Heart left ventricle (tissue), 13 donors: ENCODE data around the gene ENOX2.

ENCODE experiments used
- POLR2A ChIP-seq, 2 donors: fragments of 450-650 bp; IDR thresholded peaks; one replicate each; pipeline ENCODE4 v1.6.1; 2017; ENCODE audit warnings: antibody characterized with exemption in 2 of 2, mild to moderate bottlenecking in 2 of 2, moderate library complexity in 2 of 2
- TF ChIP-seq, protein P1 (sequence below), 12 donors: fragments of 200-600 bp; sonication (generic) in 4 of 12; IDR thresholded peaks; one replicate each; pipeline versions ENCODE4 v1.5.0 to v1.8.0; 2018 to 2022; ENCODE audit warnings: antibody characterized with exemption in 12 of 12, mild to moderate bottlenecking in 5 of 12
- donor health status: ischemic (EF 13 %, LVEDD 7.1; RV severe dilation, severe dysfunction).
- donor health status: DM: no; HTN: yes; CAD: no.
- donor health status: DM: no; HTN: no; CAD: no.
- donor health status: ischemic (EF 25% LVEDD 6.9; RV normal size, moderate dysfunction).
- donor health status: ischemic (EF 25% LVEDD 5.7; RV mildly dilated, moderate dysfunction).
- donor health status: ischemic (EF 35%, LVEDD 5.7; RV mildly dilated, moderate dysfunction).
- donor health status: nonischemic (EF 11% LVEDD 7.7; RV severe dilation, severe dysfunction).
- donor health status: DM: yes; HTN: yes; CAD: no.
- donor health status: PGD.
- donor health status: ischemic (EF 29% LVEDD 5.4; RV normal size, mild dysfunction).
- donor health status: nonischemic (EF 23%, LVEDD 6.1; RV moderate dilation, normal function).

DNA sequence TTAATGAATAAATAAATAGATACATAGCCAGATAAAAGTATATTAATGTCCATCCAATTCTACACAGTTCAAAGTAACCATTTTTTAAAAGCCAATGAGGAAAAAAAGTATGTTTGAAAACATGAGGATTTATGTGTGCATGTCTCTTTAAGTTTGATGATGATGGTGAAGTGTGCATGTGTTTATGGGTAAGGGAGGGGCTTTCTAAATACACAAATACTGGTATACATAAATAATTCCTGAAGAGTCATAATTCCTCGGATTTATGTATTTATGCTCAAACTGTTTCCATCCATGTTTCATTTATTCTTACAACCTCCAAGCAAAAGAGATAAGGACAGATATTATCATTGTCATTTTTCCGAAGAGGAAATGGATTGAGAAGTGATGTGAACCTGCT lies 75.4 kb downstream of the ENOX2 start:
- TF ChIP-seq, protein P1, sequence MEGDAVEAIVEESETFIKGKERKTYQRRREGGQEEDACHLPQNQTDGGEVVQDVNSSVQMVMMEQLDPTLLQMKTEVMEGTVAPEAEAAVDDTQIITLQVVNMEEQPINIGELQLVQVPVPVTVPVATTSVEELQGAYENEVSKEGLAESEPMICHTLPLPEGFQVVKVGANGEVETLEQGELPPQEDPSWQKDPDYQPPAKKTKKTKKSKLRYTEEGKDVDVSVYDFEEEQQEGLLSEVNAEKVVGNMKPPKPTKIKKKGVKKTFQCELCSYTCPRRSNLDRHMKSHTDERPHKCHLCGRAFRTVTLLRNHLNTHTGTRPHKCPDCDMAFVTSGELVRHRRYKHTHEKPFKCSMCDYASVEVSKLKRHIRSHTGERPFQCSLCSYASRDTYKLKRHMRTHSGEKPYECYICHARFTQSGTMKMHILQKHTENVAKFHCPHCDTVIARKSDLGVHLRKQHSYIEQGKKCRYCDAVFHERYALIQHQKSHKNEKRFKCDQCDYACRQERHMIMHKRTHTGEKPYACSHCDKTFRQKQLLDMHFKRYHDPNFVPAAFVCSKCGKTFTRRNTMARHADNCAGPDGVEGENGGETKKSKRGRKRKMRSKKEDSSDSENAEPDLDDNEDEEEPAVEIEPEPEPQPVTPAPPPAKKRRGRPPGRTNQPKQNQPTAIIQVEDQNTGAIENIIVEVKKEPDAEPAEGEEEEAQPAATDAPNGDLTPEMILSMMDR (IDR thresholded peaks at IDR 0.05), result no peak
- TF ChIP-seq POLR2A (IDR thresholded peaks at IDR 0.05), result no peak
